ENCODE data around the gene GORAB. TPM values are rescaled to one million over a fixed set of nuclear protein-coding genes. Genes with fewer than 3 reads are reported as not detected.

Gene GORAB
- total RNA-seq, 2 donors from 2014 or later: 25.0 to 26.4 TPM

- intact Hi-C loops (cut with DNase I, micrococcal nuclease): no loop called here
- DNase-seq (no peak), ATAC-seq (no peak)
Measured at GRCh38 chr1:170580636-170581440, 48.9 kb downstream of the GORAB start.

- no peak for DNase-seq
- ATAC-seq: no peak
- intact Hi-C loops (cut with DNase I, micrococcal nuclease): no loop called here
Measured at GRCh38 chr1:170583186-170583585, 51.2 kb downstream of the GORAB start.

DNA sequence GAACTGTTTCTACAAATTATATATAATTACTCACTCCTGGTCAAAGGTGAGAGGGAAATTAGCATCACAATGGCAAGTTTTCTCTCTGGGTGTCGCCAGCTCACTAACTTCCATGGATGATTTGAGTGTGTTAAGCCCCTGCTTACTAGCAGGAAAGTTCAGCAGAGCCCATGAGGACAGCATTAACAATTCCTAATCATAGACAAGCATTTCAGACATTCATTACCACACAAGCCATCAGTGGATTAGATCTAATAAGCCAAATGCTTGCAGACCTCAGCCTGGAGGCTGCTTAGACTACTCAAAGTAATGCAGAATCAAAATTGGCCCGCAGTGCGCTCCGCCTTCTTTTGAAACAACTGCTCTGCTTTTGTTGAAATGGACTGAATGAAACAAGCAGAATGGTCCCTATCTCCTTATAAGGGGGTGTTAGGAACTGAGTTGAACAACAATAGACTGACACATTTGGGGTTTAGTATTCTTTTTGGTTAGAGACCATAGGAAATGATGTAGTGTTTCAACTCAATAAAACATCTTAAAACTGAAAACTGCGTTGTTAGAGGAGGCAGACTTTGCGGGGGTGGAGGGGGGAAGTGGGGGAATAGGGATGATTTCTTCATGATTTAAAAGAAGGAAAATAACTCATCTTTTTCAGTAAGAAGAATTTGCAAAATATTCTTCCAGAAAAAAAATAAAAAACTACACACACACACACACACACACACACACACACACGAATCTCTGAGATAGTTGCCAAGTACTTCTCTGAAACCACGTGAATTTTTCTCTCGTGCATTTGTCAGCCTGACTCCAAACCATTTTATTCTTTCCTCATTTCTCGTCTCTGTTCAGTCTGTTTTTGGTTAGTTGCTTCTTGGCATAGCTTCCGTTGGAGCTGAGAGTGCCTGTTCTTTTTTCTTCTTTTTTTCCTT, 54.6 kb downstream of the GORAB start:
- intact Hi-C loops (cut with DNase I, micrococcal nuclease): no loop called here
- DNase-seq: no peak
- ATAC-seq: peak; percentile 42

DNA sequence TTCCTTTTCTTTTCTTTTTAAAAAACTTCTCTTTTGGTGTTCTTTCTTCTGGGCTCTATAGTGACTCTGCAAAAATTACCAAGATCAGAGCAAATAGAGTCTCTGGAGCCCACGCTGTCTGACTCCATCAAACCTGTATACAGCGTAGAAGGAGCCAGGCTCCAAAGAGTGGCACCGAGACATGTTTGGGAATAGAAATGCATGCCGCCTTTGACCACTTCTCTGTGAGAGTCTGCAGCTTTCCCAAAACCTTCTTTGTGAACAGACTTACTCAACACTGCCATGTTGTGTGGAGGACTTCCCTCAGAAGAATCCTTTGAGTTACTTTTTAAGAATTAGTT, 55.3 kb downstream of the GORAB start:
- no peak for ATAC-seq
- intact Hi-C loops (cut with DNase I, micrococcal nuclease): no loop called here
- DNase-seq: no peak

DNA sequence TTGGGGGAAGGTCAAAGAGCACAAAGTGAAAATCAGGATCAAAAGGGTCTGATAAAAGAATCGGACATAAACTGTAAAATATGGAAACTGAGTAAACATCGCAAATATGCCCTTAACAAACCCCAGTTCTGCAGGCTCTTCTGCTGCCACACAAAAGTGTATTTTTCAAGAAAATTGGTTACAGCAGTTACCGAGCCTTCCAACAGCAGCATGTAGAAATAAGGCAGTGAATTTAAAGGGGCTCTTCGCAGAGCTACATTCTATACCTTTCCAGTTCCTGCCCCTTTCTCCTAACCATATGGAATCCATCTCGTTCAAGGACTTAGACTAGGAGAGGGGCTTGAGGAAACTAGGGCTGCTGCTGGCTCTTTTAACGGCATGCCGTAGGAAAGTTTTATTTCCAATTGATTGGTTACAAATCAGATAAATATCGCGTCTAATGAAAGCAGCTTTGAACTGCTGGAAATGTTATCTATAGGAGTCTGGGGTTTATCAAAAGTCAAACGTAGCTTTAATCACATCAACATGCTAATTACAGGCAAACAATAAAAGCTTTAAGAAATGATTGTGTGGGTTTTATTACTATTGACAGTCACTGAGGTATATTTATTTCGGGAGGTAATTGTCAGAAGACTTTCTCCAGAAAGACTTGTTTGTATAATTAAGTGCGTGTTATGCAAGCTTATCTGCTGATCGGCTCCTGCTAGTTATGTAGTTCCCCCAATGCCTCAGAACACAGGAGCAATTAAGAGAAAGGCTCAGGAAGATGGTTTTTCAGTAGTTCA, 59.1 kb downstream of the GORAB start:
- no peak for ATAC-seq
- no peak for DNase-seq
- intact Hi-C loops (cut with DNase I, micrococcal nuclease): no loop called here

DNA sequence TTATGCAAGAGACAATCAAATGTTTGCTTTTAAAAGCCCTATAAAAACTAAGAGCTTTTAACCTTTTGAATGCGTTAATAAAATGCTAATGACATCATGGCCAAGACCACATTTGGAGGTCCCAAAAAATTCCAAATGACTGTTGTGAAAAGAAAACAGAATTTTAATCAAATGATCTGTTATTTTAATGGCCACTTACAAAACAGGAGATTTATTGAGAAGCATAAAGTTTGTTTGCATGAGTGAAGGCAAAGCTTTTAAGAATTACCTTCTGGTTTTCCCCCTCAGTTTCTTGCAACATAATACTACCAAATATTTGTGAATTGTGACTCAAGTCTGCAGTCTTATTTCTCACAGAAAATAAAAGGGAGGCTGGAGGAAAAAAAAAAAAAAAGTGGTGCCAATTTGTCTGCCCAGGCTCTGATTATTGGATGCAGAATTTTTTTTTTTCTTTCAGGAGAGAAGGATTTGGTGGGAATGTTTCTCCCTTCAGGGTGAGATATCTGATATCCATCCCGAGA, 60.7 kb downstream of the GORAB start:
- DNase-seq (no peak), ATAC-seq (no peak)
- intact Hi-C loops (cut with DNase I, micrococcal nuclease): no loop called here

DNA sequence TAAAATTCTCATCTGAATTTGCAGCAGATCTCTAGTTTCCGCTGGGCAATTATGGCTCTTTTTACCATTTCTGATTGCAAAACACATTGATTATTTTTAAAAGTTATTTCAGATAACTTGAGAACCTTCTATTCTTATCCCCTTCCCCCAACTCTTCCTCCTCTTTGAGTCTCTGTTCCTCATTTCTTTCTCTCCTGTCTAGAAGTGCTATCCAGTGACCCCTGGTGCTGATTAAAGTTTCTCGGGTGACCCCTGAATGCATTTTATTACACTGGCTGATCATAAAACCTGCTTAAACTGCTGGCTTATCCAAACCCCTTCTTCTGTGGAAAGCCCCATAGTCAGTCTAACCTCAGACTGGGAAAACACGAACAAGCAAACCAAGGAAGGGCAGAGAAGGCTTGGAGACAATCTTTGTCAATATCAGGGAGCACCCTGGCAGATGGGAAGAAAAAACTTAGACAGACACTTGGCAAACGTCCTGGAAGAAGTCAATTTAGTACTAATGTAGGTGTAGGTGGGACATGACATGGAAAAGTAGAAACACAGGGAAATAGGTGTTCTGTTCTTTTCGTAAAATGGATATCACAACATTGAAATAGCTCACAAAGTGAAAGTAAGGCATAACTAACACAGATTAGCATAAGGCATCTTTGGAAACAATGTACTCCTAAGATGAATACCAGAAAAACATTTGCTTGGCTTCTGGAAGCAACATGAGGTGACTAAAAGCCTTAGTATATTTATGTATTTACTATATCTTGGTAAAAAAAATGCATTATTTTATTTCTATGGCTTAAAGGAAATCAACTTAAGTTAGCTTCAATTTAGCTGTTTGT, 61.4 kb downstream of the GORAB start:
- no peak for ATAC-seq

DNA sequence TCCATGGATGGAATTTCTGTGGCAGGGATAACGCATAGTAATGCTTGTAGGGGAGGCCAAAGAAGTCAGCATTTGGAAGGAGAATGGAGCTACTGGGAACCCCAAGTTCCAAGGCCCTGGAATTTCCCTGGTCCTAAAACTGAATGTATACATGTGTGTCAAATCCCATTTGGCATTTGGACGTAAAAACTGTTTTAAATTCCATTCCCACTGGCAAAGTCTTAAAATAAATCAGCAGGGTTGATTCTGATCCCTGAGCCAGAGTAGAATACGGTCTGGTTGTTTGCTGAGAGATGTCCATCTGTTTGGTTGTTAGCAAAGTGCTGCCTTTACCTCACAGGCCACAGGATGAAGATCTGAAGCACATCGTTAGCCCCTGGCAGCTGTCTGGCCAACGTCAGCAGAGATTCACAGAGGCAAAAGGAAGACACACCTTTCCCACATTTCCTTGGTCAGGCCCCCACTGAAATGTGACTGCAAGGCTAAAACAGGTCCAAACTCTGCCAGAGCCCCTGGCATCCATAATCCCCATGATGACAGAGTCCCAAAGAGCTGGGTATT, 62.2 kb downstream of the GORAB start:
- no peak for ATAC-seq
- DNase-seq: no peak
- intact Hi-C loops (cut with DNase I, micrococcal nuclease): no loop called here

More for the DNA sequence above, 61.4 kb downstream of the GORAB start:
- DNase-seq: no peak
- intact Hi-C loops (cut with DNase I, micrococcal nuclease): no loop called here

- intact Hi-C loops (cut with DNase I, micrococcal nuclease): no loop called here
- ATAC-seq (no peak), DNase-seq (no peak)
Measured at GRCh38 chr1:170596701-170597100, 64.7 kb downstream of the GORAB start.

- DNase-seq (no peak), ATAC-seq (no peak)
- intact Hi-C loops (cut with DNase I, micrococcal nuclease): no loop called here
Measured at GRCh38 chr1:170598618-170599017, 66.7 kb downstream of the GORAB start.

DNA sequence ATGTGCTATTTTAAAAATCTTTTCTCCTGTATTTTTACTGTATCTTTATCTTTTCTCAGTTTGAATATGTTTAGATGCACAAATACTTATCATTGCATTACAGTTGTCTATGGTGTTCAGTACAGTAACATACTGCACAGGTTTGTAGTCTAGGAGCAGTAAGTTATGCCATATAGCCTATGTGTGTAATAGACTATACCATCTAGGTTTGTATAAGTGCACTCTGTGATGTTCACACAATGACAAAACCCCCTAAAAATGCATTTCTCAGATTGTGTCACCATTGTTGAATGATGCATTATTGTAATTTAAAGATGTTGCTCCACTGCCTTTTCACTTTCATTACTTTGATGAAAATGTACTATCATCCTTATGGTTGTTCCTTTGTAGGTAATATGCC, 67.1 kb downstream of the GORAB start:
- intact Hi-C loops (cut with DNase I, micrococcal nuclease): no loop called here
- DNase-seq: no peak
- ATAC-seq: no peak

- DNase-seq (no peak), ATAC-seq (no peak)
- intact Hi-C loops (cut with DNase I, micrococcal nuclease): no loop called here
Measured at GRCh38 chr1:170601866-170602265, 69.9 kb downstream of the GORAB start.

Other genes starting within 250 kb of the GORAB start
- gene PRRX1, start 132.0 kb downstream of the GORAB start, total RNA-seq: 1 to 10 TPM; 1.5 to 3.0 TPM